Endodermal cell (in vitro differentiated cells): ENCODE data around the gene KLK12. TPM values are rescaled to one million over a fixed set of nuclear protein-coding genes. Genes with fewer than 3 reads are reported as not detected.

ENCODE experiments used
- DNase-seq: peaks from one replicate; pipeline ENCODE4 v3.0.0-alpha.2; 2017
- H3K27ac ChIP-seq: 2 replicates; pipeline ENCODE4 v1.5.1; 2013; ENCODE audit warnings: mild to moderate bottlenecking, low read depth, low read length, moderate library complexity
- H3K27me3 ChIP-seq: 2 replicates; pipeline ENCODE4 v1.6.1; 2013; ENCODE audit warnings: mild to moderate bottlenecking, low read length, moderate library complexity; ENCODE audit not compliant: insufficient read depth, control insufficient read depth, poor library complexity, severe bottlenecking
- H3K36me3 ChIP-seq: 2 replicates; pipeline ENCODE4 v1.7.0; 2013; ENCODE audit warnings: mild to moderate bottlenecking, low read length, moderate library complexity; ENCODE audit not compliant: control insufficient read depth, insufficient read depth
- H3K4me1 ChIP-seq: one replicate; pipeline ENCODE4 v1.7.0; 2013; ENCODE audit warnings: low read length; ENCODE audit not compliant: control insufficient read depth, insufficient read depth
- H3K4me3 ChIP-seq: 2 replicates; pipeline ENCODE4 v1.5.1; 2013; ENCODE audit warnings: mild to moderate bottlenecking, low read length, moderate library complexity
- H3K9ac ChIP-seq: 2 replicates; pipeline ENCODE4 v1.6.1; 2013; ENCODE audit warnings: mild to moderate bottlenecking, low read length, moderate library complexity; ENCODE audit not compliant: poor library complexity, severe bottlenecking; ENCODE audit errors: extremely low read depth
- H3K9me3 ChIP-seq: 2 replicates; pipeline ENCODE4 v1.6.1; 2013; ENCODE audit warnings: mild to moderate bottlenecking, low read length, moderate library complexity; ENCODE audit not compliant: control insufficient read depth
- H3K27ac Mint-ChIP-seq: 2 replicates; pipeline ENCODE4 v1.8.0; 2020; ENCODE audit warnings: mixed read lengths
- H3K27me3 Mint-ChIP-seq: 2 replicates; pipeline ENCODE4 v1.8.0; 2021; ENCODE audit warnings: mild to moderate bottlenecking, mixed read lengths; ENCODE audit not compliant: insufficient read depth
- H3K36me3 Mint-ChIP-seq: 2 replicates; pipeline ENCODE4 v1.8.0; 2020; ENCODE audit warnings: low read depth, mixed read lengths
- H3K4me1 Mint-ChIP-seq: 2 replicates; pipeline ENCODE4 v1.8.0; 2020; ENCODE audit warnings: mixed read lengths
- H3K4me3 Mint-ChIP-seq: 2 replicates; pipeline ENCODE4 v1.8.0; 2020; ENCODE audit warnings: mild to moderate bottlenecking, moderate library complexity, mixed read lengths
- H3K9me3 Mint-ChIP-seq: 2 replicates; pipeline ENCODE4 v1.8.0; 2020; ENCODE audit warnings: mild to moderate bottlenecking, mixed read lengths
- CTCF ChIP-seq: fragments of 200-600 bp; sonication (generic); conservative IDR thresholded peaks from 2 replicates; pipeline ENCODE4 v1.5.0; 2021; ENCODE audit warnings: antibody characterized with exemption, mild to moderate bottlenecking
- WGBS, 2 experiments: methylation state at CpG; one replicate each; pipeline versions ENCODE4 v1.1.5 to v1.1.7; 2013; ENCODE audit warnings: missing lambda C conversion rate in 2 of 2, mixed read lengths in 1 of 2; ENCODE audit not compliant: insufficient coverage in 1 of 2, insufficient read length in 1 of 2; 5-methylcytosine and 5-hydroxymethylcytosine counted together
- total RNA-seq, 2 donors: library from RNA; stranded (reverse); fragmentation: NEBNext Ultra II Directional in 1 of 2; extraction: Animal tissue kit (Norgen Biotek cat#: 25700) in 1 of 2; gene quantifications; 2 replicates in 1 of 2; 3 replicates in 1 of 2; pipeline ENCODE4 v1.2.1, GENCODE V29; 2021

KLK12 gene
- total RNA-seq, 2 donors from 2014 or later: not detected

GRCh38 chr19:51015691-51016267 lies 19.0 kb downstream of the KLK12 start:
- TF ChIP-seq CTCF: no peak
- Mint-ChIP-seq H3K36me3 (no peaks in the 10 kb centered on the region), H3K27ac (no peak overlapping the region), H3K27me3 (peaks cover 84% of the 10 kb centered on the region), H3K4me3 (no peak overlapping the region), H3K4me1 (peaks cover 12% of the 10 kb centered on the region), H3K9me3 (peaks cover 5% of the 10 kb centered on the region)
- Histone ChIP-seq H3K36me3 (no peaks in the 10 kb centered on the region), H3K9me3 (no peaks in the 10 kb centered on the region), H3K4me1 (no peaks in the 10 kb centered on the region), H3K4me3 (no peak overlapping the region), H3K9ac (no peak overlapping the region), H3K27ac (no peak overlapping the region), H3K27me3 (peaks cover 60% of the 10 kb centered on the region)
- 87 to 98% methylated on average over 6 to 18 of the region's 19 CpGs for WGBS, 2 experiments
- no peak for DNase-seq

- no peaks in the 10 kb centered on the region for H3K36me3 Mint-ChIP-seq
- Histone ChIP-seq H3K4me1 (no peaks in the 10 kb centered on the region), H3K4me3 (no peak overlapping the region), H3K36me3 (no peaks in the 10 kb centered on the region), H3K27me3 (peaks cover 52% of the 10 kb centered on the region), H3K9ac (no peak overlapping the region), H3K27ac (no peak overlapping the region), H3K9me3 (no peaks in the 10 kb centered on the region)
- peaks cover 85% of the 10 kb centered on the region for H3K27me3 Mint-ChIP-seq
- no peak for DNase-seq
- H3K4me1 Mint-ChIP-seq: peaks cover 8% of the 10 kb centered on the region
- no peak overlapping the region for H3K4me3 Mint-ChIP-seq
- no peak overlapping the region for H3K27ac Mint-ChIP-seq
- 81 to 87% methylated on average over 5 to 6 of the region's 6 CpGs for WGBS, 2 experiments
- TF ChIP-seq CTCF: no peak
- H3K9me3 Mint-ChIP-seq: peaks cover 5% of the 10 kb centered on the region
These were observed 20.6 kb downstream of the KLK12 start for GRCh38 chr19:51014242-51014641.

DNA sequence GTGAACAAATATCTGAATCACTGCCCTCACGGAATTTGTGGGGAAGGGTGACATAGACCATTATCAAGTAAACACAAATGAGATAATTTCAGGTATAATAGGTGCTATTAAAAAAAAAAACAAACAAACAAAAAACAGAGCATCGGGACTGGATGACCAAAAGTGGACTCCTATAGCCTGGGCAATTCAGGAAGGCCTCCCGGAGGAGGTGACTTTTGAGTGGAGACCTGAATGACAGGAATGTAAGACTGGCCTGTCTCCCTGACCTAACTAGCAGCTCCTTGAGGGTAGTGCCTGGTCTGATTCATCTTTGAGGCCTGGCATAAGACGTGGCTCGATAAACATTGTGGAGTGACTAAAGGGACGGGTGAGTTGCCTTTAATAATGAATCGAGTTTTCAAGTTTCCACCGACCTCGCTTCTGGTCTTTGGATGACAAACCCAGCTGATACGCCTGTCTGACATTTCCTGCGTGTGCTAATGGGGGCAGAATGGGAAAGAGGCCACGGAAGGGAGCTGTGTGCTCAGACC lies 22.1 kb downstream of the KLK12 start:
- H3K27ac Mint-ChIP-seq: no peak overlapping the region
- no peak overlapping the region for H3K4me3 Mint-ChIP-seq
- no peak for TF ChIP-seq CTCF
- H3K9me3 Mint-ChIP-seq: peaks cover 5% of the 10 kb centered on the region
- 89 to 90% methylated on average over 11 to 12 of the region's 12 CpGs for WGBS, 2 experiments
- Histone ChIP-seq H3K27ac (no peak overlapping the region), H3K27me3 (peaks cover 40% of the 10 kb centered on the region), H3K4me1 (no peaks in the 10 kb centered on the region), H3K9me3 (no peaks in the 10 kb centered on the region), H3K4me3 (no peak overlapping the region), H3K9ac (no peak overlapping the region), H3K36me3 (no peaks in the 10 kb centered on the region)
- no peak for DNase-seq
- peaks cover 7% of the 10 kb centered on the region for H3K4me1 Mint-ChIP-seq
- H3K36me3 Mint-ChIP-seq: no peaks in the 10 kb centered on the region
- H3K27me3 Mint-ChIP-seq: peaks cover 76% of the 10 kb centered on the region
